CD14-positive monocyte (primary cell): ENCODE measurements around the gene KCNQ1. TPM values are rescaled to one million over a fixed set of nuclear protein-coding genes. Genes with fewer than 3 reads are reported as not detected.

Experiments used
- DNase-seq, 3 donors: peaks; one replicate each; pipeline ENCODE4 v3.0.0-alpha.2; 2011 to 2022
- H2AFZ ChIP-seq: 2 replicates; pipeline ENCODE4 v1.6.0; 2012; ENCODE audit warnings: mild to moderate bottlenecking, low read depth, low read length, inconsistent platforms; ENCODE audit not compliant: insufficient read depth, poor library complexity, severe bottlenecking
- H3K27ac ChIP-seq, 2 donors: 1 replicate in 1 of 2; 2 replicates in 1 of 2; pipeline ENCODE4 v1.5.1; 2012 to 2013; ENCODE audit warnings: low read length in 2 of 2, control low read depth in 1 of 2, inconsistent platforms in 1 of 2, low read depth in 1 of 2, mild to moderate bottlenecking in 1 of 2
- H3K27me3 ChIP-seq, 2 donors: one replicate each; pipeline versions ENCODE4 v1.6.0 to v1.6.1; 2011 to 2013; ENCODE audit warnings: low read length in 2 of 2; ENCODE audit not compliant: control insufficient read depth in 2 of 2, insufficient read depth in 2 of 2
- H3K36me3 ChIP-seq, 2 donors: replicated peaks in 1 of 2; 1 replicate in 1 of 2; 2 replicates in 1 of 2; pipeline versions ENCODE4 v1.5.1 to v1.6.1; 2012 to 2013; ENCODE audit warnings: low read length in 2 of 2, control low read depth in 1 of 2, inconsistent platforms in 1 of 2, mild to moderate bottlenecking in 1 of 2; ENCODE audit not compliant: insufficient read depth in 2 of 2, control insufficient read depth in 1 of 2
- H3K4me1 ChIP-seq, 2 donors: 1 replicate in 1 of 2; 2 replicates in 1 of 2; pipeline versions ENCODE4 v1.5.1 to v1.6.1; 2012 to 2013; ENCODE audit warnings: low read length in 2 of 2, control low read depth in 1 of 2, inconsistent platforms in 1 of 2, mild to moderate bottlenecking in 1 of 2, moderate library complexity in 1 of 2; ENCODE audit not compliant: insufficient read depth in 2 of 2, control insufficient read depth in 1 of 2
- H3K4me2 ChIP-seq: replicated peaks from 2 replicates; pipeline ENCODE3; 2012; ENCODE audit warnings: low read length, moderate library complexity, mild to moderate bottlenecking; ENCODE audit not compliant: poor library complexity, severe bottlenecking; ENCODE audit errors: extremely low read depth
- H3K4me3 ChIP-seq, 3 experiments: fragments of 200-600 bp in 1 of 3; sonication (generic) in 1 of 3; replicated peaks in 1 of 3; 1 replicate in 2 of 3; 2 replicates in 1 of 3; pipeline ENCODE4 v1.5.1; 2011 to 2013; ENCODE audit warnings: low read length in 3 of 3, mild to moderate bottlenecking in 3 of 3, control low read depth in 2 of 3, low read depth in 2 of 3, inconsistent platforms in 1 of 3, moderate library complexity in 1 of 3
- H3K79me2 ChIP-seq: 2 replicates; pipeline ENCODE4 v1.6.0; 2012; ENCODE audit warnings: mild to moderate bottlenecking, control low read depth, inconsistent platforms, low read length, moderate library complexity; ENCODE audit not compliant: insufficient read depth
- H3K9ac ChIP-seq: 2 replicates; pipeline ENCODE4 v1.6.0; 2017; ENCODE audit warnings: low read length, mild to moderate bottlenecking; ENCODE audit not compliant: insufficient read depth, poor library complexity, severe bottlenecking
- H3K9me3 ChIP-seq, 2 donors: replicated peaks in 1 of 2; 1 replicate in 1 of 2; 2 replicates in 1 of 2; pipeline versions ENCODE4 v1.5.1 to v1.6.1; 2012 to 2013; ENCODE audit warnings: low read length in 2 of 2, control low read depth in 1 of 2; ENCODE audit not compliant: control insufficient read depth in 1 of 2, insufficient read depth in 1 of 2
- H4K20me1 ChIP-seq: 2 replicates; pipeline ENCODE4 v1.6.0; 2012; ENCODE audit warnings: mild to moderate bottlenecking, low read length, control low read depth, moderate library complexity; ENCODE audit not compliant: insufficient read depth
- H3K27ac Mint-ChIP-seq, 7 donors: one replicate each; pipeline ENCODE4 v1.8.0; 2020; ENCODE audit warnings: mild to moderate bottlenecking in 7 of 7, mixed read lengths in 7 of 7, moderate library complexity in 6 of 7, inconsistent platforms in 2 of 7
- H3K27me3 Mint-ChIP-seq, 3 donors: one replicate each; pipeline ENCODE4 v1.8.0; 2021 to 2022; ENCODE audit warnings: low read depth in 3 of 3, mild to moderate bottlenecking in 3 of 3, mixed read lengths in 3 of 3, moderate library complexity in 3 of 3, inconsistent platforms in 1 of 3
- H3K36me3 Mint-ChIP-seq, 2 donors: one replicate each; pipeline ENCODE4 v1.8.0; 2020; ENCODE audit warnings: mixed read lengths in 2 of 2, inconsistent platforms in 1 of 2, mild to moderate bottlenecking in 1 of 2
- H3K4me1 Mint-ChIP-seq: one replicate; pipeline ENCODE4 v1.8.0; 2020; ENCODE audit warnings: mild to moderate bottlenecking, mixed read lengths
- H3K4me3 Mint-ChIP-seq, 2 donors: one replicate each; pipeline ENCODE4 v1.8.0; 2020; ENCODE audit warnings: mild to moderate bottlenecking in 2 of 2, mixed read lengths in 2 of 2, moderate library complexity in 1 of 2
- H3K9me3 Mint-ChIP-seq, 7 donors: one replicate each; pipeline ENCODE4 v1.8.0; 2020 to 2022; ENCODE audit warnings: mixed read lengths in 7 of 7, mild to moderate bottlenecking in 6 of 7, moderate library complexity in 6 of 7, inconsistent platforms in 2 of 7
- WGBS: methylation state at CpG from one replicate; pipeline ENCODE4 v1.1.5; 2013; ENCODE audit warnings: missing lambda C conversion rate; ENCODE audit not compliant: insufficient coverage; 5-methylcytosine and 5-hydroxymethylcytosine counted together
- intact Hi-C, 2 donors: fragments of 100-400 bp; cut with micrococcal nuclease; formaldehyde crosslinking; loops; one replicate each; pipeline versions ENCODE4 v1.15.0 to v1.15.1; 2023
- polyA plus RNA-seq, 3 donors: library from polyadenylated mRNA; depleted of rRNA in 1 of 3; unstranded in 2 of 3; stranded (reverse) in 1 of 3; fragments of 300-500 nt in 2 of 3; fragments of >200 nt in 1 of 3; fragmentation: Illumina TruSeq in 2 of 3; gene quantifications; 1 replicate in 2 of 3; 2 replicates in 1 of 3; pipeline ENCODE4 v1.2.3, GENCODE V29; 2012 to 2021
- TF ChIP-seq, protein P1 (sequence below): fragments of 200-600 bp; IDR thresholded peaks from one replicate; pipeline ENCODE4 v1.8.0; 2022; ENCODE audit warnings: antibody characterized with exemption, mild to moderate bottlenecking

The KCNQ1 gene
- polyA plus RNA-seq, 3 donors, result 14.9 to 31.8 (median 21.6) TPM

DNA sequence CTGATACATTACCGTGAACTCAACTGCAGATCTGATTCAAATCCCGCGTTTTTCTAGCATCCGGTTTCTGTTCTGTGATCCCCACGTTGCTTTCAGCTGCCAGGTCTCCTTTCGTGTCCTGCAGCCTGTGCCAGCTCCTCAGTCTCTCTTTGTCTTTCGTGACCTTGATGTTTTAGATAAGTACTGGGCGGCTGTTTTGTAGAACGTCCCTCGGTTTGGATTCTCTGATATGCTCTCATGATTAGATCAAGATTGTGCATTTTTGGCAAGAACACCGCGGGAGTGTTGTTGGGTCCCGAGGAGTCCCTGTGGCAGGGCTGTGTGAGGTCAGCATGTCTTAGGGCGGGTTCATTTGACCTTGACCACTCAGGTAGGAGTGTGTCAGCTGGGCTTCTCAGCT, 38.6 kb downstream of the KCNQ1 start:
- Histone ChIP-seq H2AFZ (no peak overlapping the region), H3K4me1 (peaks cover 41 to 42% of the 10 kb centered on the region in 2 donors), H4K20me1 (peaks cover 50% of the 10 kb centered on the region), H3K27ac (no peak overlapping the region), H3K36me3 (peaks cover 0 to 33% of the 10 kb centered on the region in 2 donors), H3K4me2 (no peak overlapping the region), H3K9me3 (peaks cover 15 to 32% of the 10 kb centered on the region in 2 donors), H3K4me3 (no peak overlapping the region), H3K79me2 (peaks cover 42% of the 10 kb centered on the region), H3K27me3 (no peaks in the 10 kb centered on the region), H3K9ac (no peak overlapping the region)
- peaks cover 47 to 60% of the 10 kb centered on the region in 2 donors for H3K36me3 Mint-ChIP-seq
- peaks cover 26 to 45% (median 43%) of the 10 kb centered on the region in 7 donors for H3K9me3 Mint-ChIP-seq
- H3K27me3 Mint-ChIP-seq, result peaks cover 0 to 7% (median 3%) of the 10 kb centered on the region in 3 donors
- 97% methylated on average over 12 of the region's 14 CpGs for WGBS
- H3K27ac Mint-ChIP-seq, result peak overlapping the region in 3 of 7 donors; percentile 2 to 90 (median 68)
- H3K4me1 Mint-ChIP-seq, result peaks cover 47% of the 10 kb centered on the region
- DNase-seq, result no peak
- TF ChIP-seq, protein P1, sequence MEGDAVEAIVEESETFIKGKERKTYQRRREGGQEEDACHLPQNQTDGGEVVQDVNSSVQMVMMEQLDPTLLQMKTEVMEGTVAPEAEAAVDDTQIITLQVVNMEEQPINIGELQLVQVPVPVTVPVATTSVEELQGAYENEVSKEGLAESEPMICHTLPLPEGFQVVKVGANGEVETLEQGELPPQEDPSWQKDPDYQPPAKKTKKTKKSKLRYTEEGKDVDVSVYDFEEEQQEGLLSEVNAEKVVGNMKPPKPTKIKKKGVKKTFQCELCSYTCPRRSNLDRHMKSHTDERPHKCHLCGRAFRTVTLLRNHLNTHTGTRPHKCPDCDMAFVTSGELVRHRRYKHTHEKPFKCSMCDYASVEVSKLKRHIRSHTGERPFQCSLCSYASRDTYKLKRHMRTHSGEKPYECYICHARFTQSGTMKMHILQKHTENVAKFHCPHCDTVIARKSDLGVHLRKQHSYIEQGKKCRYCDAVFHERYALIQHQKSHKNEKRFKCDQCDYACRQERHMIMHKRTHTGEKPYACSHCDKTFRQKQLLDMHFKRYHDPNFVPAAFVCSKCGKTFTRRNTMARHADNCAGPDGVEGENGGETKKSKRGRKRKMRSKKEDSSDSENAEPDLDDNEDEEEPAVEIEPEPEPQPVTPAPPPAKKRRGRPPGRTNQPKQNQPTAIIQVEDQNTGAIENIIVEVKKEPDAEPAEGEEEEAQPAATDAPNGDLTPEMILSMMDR, result no peak
- intact Hi-C loops, result loop anchor here (5.0 kb wide), 2 partner anchors 36 to 44 kb away; partner anchors contain the start of gene KCNQ1 (in 1 of the 2)
- H3K4me3 Mint-ChIP-seq, result no peak overlapping the region

DNA sequence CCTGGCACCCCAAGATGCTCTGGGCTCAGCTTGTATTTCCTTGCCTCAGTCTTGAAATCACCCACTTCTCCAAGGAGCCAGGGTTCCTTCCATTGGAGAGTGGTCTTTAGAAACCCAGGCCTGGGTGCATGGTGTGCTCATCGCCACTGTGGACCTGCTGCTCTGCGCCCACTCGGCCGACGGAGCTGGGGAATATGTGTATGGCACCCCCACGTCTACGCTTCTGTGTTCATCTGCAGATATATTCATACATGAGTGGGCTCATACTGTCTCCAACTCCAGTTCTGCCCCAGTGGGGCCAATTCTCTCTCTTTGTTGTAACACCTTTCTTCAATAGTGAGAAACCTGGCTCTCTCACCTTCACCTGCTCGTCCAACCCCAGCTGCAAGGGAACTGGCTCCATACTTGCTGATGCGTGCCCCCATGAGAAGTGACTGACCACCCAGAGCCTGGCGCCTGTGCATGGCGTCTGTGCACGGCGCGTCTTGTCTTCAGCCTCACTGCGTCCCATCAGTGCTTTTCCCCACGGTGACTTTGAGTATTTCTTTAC, 39.8 kb downstream of the KCNQ1 start:
- Mint-ChIP-seq H3K9me3 (peaks cover 29 to 48% (median 41%) of the 10 kb centered on the region in 7 donors), H3K4me3 (no peak overlapping the region), H3K36me3 (peaks cover 51 to 53% of the 10 kb centered on the region in 2 donors), H3K4me1 (peaks cover 49% of the 10 kb centered on the region), H3K27me3 (peaks cover 0 to 7% (median 3%) of the 10 kb centered on the region in 3 donors), H3K27ac (peak overlapping the region in 2 of 7 donors; percentile 65 to 74)
- Histone ChIP-seq H2AFZ (no peak overlapping the region), H3K4me2 (no peak overlapping the region), H3K36me3 (peaks cover 0 to 37% of the 10 kb centered on the region in 2 donors), H3K9me3 (peaks cover 12 to 28% of the 10 kb centered on the region in 2 donors), H4K20me1 (peaks cover 62% of the 10 kb centered on the region), H3K27ac (no peak overlapping the region), H3K4me3 (no peak overlapping the region), H3K79me2 (peaks cover 42% of the 10 kb centered on the region), H3K4me1 (peaks cover 34 to 35% of the 10 kb centered on the region in 2 donors), H3K27me3 (no peaks in the 10 kb centered on the region), H3K9ac (no peak overlapping the region)
- no peak for DNase-seq
- WGBS, result over 99% methylated on average over 12 of the region's 16 CpGs
- intact Hi-C loops, result loop anchor here (5.0 kb wide), 2 partner anchors 37 to 43 kb away; partner anchors contain the start of gene KCNQ1 (in 1 of the 2)
- TF ChIP-seq, protein P1, result no peak
